ENCODE measurements around the gene RASSF8. TPM values are rescaled to one million over a fixed set of nuclear protein-coding genes. Genes with fewer than 3 reads are reported as not detected.

RASSF8 gene
- total RNA-seq, 2 experiments from 2014 or later = not detected

- Histone ChIP-seq H3K27ac (ENCODE audit: low read depth, low read length, poor library complexity, severe bottlenecking) (no peak overlapping the region), H3K9me2 (ENCODE audit: insufficient read depth, low read length) (no peaks in the 10 kb centered on the region), H3K4me1 (ENCODE audit: insufficient read depth, low read length, poor library complexity, severe bottlenecking) (no peaks in the 10 kb centered on the region), H4K20me1 (ENCODE audit: insufficient read depth, low read length) (no peaks in the 10 kb centered on the region), H3K36me3 (ENCODE audit: insufficient read depth, low read length) (no peaks in the 10 kb centered on the region), H3K4me2 (ENCODE audit: low read length) (no peak overlapping the region), H3K9me3 (ENCODE audit: low read length) (no peaks in the 10 kb centered on the region), H3K79me2 (ENCODE audit: insufficient read depth, low read depth, low read length) (no peaks in the 10 kb centered on the region), H3K4me3 (ENCODE audit: low read depth, low read length, poor library complexity, severe bottlenecking) (no peak overlapping the region), H2AFZ (ENCODE audit: low read length) (no peak overlapping the region)
- CTCF ChIA-PET (ENCODE audit: unreplicated experiment) = no interaction called here
- POLR2A ChIA-PET = interaction anchor here (0.8 to 1.5 kb wide), 2 partner anchors 10 to 106 kb away, joined by 4 read pairs; no protein-coding TSS in a partner anchor
- TF ChIP-seq CTCF (conservative IDR thresholded peaks at IDR 0.05; ENCODE audit: low read length) (no peak), EZH2phosphoT487 (IDR thresholded peaks at IDR 0.05; ENCODE audit: borderline replicate concordance, low read depth, low read length) (no peak)
- intact Hi-C loops (cut with micrococcal nuclease; ENCODE audit: unreplicated experiment) = no loop called here
- no peak for DNase-seq (ENCODE audit: low spot score)
- no TSS peak for BruUV-seq (replicated peaks)
Measured at GRCh38 chr12:26058818-26059217, 100.3 kb downstream of the RASSF8 start.

GRCh38 chr12:26062006-26062405 lies 103.5 kb downstream of the RASSF8 start:
- H3K9me3 ChIP-seq (ENCODE audit: low read length) = no peaks in the 10 kb centered on the region
- CTCF ChIA-PET (ENCODE audit: unreplicated experiment) = no interaction called here
- H3K4me1 ChIP-seq (ENCODE audit: insufficient read depth, low read length, poor library complexity, severe bottlenecking) = no peaks in the 10 kb centered on the region
- no TSS peak for BruUV-seq (replicated peaks)
- no peak overlapping the region for H3K4me3 ChIP-seq (ENCODE audit: low read depth, low read length, poor library complexity, severe bottlenecking)
- POLR2A ChIA-PET = no interaction called here
- no peaks in the 10 kb centered on the region for H3K79me2 ChIP-seq (ENCODE audit: insufficient read depth, low read depth, low read length)
- no peak overlapping the region for H3K4me2 ChIP-seq (ENCODE audit: low read length)
- intact Hi-C loops (cut with micrococcal nuclease; ENCODE audit: unreplicated experiment) = no loop called here
- H4K20me1 ChIP-seq (ENCODE audit: insufficient read depth, low read length) = no peaks in the 10 kb centered on the region
- no peak for TF ChIP-seq EZH2phosphoT487 (IDR thresholded peaks at IDR 0.05; ENCODE audit: borderline replicate concordance, low read depth, low read length)
- TF ChIP-seq CTCF (conservative IDR thresholded peaks at IDR 0.05; ENCODE audit: low read length) = no peak
- H3K9me2 ChIP-seq (ENCODE audit: insufficient read depth, low read length) = no peaks in the 10 kb centered on the region
- no peak overlapping the region for H2AFZ ChIP-seq (ENCODE audit: low read length)
- no peak for DNase-seq (ENCODE audit: low spot score)
- no peaks in the 10 kb centered on the region for H3K36me3 ChIP-seq (ENCODE audit: insufficient read depth, low read length)
- no peak overlapping the region for H3K27ac ChIP-seq (ENCODE audit: low read depth, low read length, poor library complexity, severe bottlenecking)

- intact Hi-C loops (cut with micrococcal nuclease; ENCODE audit: unreplicated experiment) = no loop called here
- Histone ChIP-seq H4K20me1 (ENCODE audit: insufficient read depth, low read length) (no peaks in the 10 kb centered on the region), H2AFZ (ENCODE audit: low read length) (no peak overlapping the region), H3K4me1 (ENCODE audit: insufficient read depth, low read length, poor library complexity, severe bottlenecking) (no peaks in the 10 kb centered on the region), H3K4me2 (ENCODE audit: low read length) (no peak overlapping the region), H3K36me3 (ENCODE audit: insufficient read depth, low read length) (no peaks in the 10 kb centered on the region), H3K9me2 (ENCODE audit: insufficient read depth, low read length) (no peaks in the 10 kb centered on the region), H3K27ac (ENCODE audit: low read depth, low read length, poor library complexity, severe bottlenecking) (no peak overlapping the region), H3K9me3 (ENCODE audit: low read length) (no peaks in the 10 kb centered on the region), H3K79me2 (ENCODE audit: insufficient read depth, low read depth, low read length) (no peaks in the 10 kb centered on the region), H3K4me3 (ENCODE audit: low read depth, low read length, poor library complexity, severe bottlenecking) (no peak overlapping the region)
- TF ChIP-seq CTCF (conservative IDR thresholded peaks at IDR 0.05; ENCODE audit: low read length) = no peak
- no peak for TF ChIP-seq EZH2phosphoT487 (IDR thresholded peaks at IDR 0.05; ENCODE audit: borderline replicate concordance, low read depth, low read length)
- POLR2A ChIA-PET = interaction anchor here (0.6 kb wide), 3 partner anchors 74 to 964 kb away, joined by 3 read pairs; no protein-coding TSS in a partner anchor
- DNase-seq (ENCODE audit: low spot score) = no peak
- CTCF ChIA-PET (ENCODE audit: unreplicated experiment) = interaction anchor here (0.6 kb wide), 1 partner anchor 10 kb away, joined by 3 read pairs; no protein-coding TSS in a partner anchor
- BruUV-seq (replicated peaks) = no TSS peak
Measured at GRCh38 chr12:26062566-26062965, 104.1 kb downstream of the RASSF8 start.

All from OCI-LY7 (cell line).